PC-3 (cell line): Measurements from ENCODE around the gene ARRB2.

Experiments used
- EZH2 ChIP-seq: fragments of 300-600 bp; sonication (generic); IDR thresholded peaks from one replicate; pipeline ENCODE4 v1.6.1; 2017; ENCODE audit warnings: antibody characterized with exemption, mild to moderate bottlenecking, low read length; ENCODE audit not compliant: unreplicated experiment
- EZH2phosphoT487 ChIP-seq: fragments of 300-600 bp; sonication (generic); IDR thresholded peaks from 2 replicates; pipeline ENCODE4 v1.6.1; 2018; ENCODE audit warnings: mild to moderate bottlenecking, antibody characterized with exemption, low read length, borderline replicate concordance
- TF ChIP-seq, protein P1 (sequence below): fragments of 300-600 bp; sonication (generic); conservative IDR thresholded peaks from 2 replicates; pipeline ENCODE4 v1.5.1; 2017; ENCODE audit warnings: antibody characterized with exemption, low read depth, mild to moderate bottlenecking, low read length

DNA sequence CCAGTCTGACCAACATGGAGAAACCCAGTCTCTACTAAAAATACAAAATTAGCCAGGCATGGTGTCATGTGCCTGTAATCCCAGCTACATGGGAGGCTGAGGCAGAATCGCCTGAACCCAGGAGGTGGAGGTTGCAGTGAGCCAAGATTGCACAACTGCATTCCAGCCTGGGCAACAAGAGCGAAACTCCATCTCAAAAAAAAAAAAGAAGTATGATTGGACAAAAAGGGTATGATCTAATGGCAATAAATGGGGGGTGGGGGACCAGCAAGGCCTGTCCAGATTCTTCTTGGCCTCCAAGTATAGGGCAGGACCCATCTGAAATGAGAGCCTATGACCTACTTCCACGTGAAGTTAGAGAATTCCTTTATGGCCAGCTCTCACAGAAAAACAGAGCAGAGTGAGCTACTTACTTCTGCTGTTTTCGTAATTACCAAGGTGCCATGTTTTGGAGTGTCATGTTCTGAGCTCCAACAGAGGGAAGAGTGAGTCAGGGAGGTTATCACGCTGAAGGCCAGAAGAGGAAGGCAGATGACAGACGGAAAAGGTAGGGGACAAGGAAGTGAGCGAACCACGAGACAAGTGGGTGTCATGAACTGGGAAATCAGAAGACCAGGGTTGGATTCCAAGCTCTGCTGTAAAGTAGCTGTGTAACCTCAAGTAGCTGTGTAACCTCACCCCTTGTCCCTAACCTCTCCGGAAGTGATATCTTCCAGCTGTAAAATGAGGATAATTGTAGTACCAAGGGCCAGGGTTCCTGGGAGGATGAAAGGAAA, 25.6 kb downstream of the ARRB2 start:
- TF ChIP-seq EZH2phosphoT487 (no peak), EZH2 (no peak)
- TF ChIP-seq, protein P1, sequence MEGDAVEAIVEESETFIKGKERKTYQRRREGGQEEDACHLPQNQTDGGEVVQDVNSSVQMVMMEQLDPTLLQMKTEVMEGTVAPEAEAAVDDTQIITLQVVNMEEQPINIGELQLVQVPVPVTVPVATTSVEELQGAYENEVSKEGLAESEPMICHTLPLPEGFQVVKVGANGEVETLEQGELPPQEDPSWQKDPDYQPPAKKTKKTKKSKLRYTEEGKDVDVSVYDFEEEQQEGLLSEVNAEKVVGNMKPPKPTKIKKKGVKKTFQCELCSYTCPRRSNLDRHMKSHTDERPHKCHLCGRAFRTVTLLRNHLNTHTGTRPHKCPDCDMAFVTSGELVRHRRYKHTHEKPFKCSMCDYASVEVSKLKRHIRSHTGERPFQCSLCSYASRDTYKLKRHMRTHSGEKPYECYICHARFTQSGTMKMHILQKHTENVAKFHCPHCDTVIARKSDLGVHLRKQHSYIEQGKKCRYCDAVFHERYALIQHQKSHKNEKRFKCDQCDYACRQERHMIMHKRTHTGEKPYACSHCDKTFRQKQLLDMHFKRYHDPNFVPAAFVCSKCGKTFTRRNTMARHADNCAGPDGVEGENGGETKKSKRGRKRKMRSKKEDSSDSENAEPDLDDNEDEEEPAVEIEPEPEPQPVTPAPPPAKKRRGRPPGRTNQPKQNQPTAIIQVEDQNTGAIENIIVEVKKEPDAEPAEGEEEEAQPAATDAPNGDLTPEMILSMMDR, result no peak
